ENCODE data around the gene C2CD5.

- no peak for TF ChIP-seq POLR2A (IDR thresholded peaks at IDR 0.05; ENCODE audit: low read length)
- TF ChIP-seq GATA1 (IDR thresholded peaks at IDR 0.05; ENCODE audit: low read depth, low read length): no peak
Observed at GRCh38 chr12:22407397-22407796, 136.9 kb downstream of the C2CD5 start.
